T1000 (cell line): ENCODE measurements around the gene TRIOBP.
"Not testable (repeated sequence)": the region's sequence is repeated elsewhere in the genome, so short reads cannot be mapped to it uniquely, and the experiment has no call there.

Experiments used
- DNase-seq: peaks from one replicate; lab custom pipeline; 2025; ENCODE audit warnings: mixed read lengths; lab: John Stamatoyannopoulos, UW

TRIOBP gene

DNA sequence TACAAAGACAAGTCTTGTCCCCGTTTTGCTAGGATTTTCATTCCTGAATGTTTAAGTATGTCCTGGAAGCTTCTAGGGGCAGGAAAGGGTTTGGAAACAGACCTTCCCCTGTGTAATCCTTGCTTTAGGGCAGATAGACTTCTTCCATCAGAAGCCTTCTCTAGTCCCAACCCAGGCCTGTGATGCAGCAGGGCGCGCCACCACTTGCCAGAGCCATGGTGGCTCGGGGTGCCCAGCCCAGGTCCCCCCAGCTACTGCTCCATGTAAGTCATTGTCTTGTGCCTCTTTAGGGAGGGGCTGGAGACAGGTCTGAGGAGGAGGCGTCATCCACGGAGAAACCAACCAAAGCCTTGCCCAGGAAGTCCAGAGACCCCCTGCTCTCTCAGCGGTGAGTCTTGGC is 6.4 kb upstream of the TRIOBP start:
- DNase-seq, result no peak

DNA sequence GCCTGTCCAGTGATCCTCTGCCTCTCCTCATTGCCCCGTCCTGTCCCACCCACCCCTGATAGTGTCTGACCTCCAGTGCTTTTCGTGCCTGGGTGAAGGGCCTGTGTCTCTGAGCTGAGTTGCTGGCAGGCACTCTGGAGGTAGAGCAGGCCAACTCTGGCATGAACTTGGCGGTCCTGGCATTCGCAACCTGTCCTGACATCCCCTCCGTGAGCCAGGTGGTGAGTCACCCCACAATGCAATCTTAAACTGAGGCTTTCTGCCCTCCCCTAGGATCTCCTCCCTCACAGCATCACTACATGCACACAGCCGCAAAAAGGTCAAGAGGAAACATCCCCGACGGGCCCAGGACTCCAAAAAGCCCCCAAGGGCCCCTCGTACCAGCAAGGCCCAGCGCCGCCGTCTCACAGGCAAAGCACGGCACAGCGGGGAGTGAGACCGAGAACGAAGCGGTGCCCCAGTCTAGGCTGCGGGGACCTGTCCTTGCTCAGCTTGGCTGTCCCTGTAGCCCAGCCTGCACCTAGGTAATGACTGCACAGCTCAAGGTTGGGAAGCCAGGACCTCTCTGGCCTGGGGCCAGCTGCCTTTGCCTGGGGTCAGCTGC is 5.8 kb upstream of the TRIOBP start:
- DNase-seq, result no peak

DNA sequence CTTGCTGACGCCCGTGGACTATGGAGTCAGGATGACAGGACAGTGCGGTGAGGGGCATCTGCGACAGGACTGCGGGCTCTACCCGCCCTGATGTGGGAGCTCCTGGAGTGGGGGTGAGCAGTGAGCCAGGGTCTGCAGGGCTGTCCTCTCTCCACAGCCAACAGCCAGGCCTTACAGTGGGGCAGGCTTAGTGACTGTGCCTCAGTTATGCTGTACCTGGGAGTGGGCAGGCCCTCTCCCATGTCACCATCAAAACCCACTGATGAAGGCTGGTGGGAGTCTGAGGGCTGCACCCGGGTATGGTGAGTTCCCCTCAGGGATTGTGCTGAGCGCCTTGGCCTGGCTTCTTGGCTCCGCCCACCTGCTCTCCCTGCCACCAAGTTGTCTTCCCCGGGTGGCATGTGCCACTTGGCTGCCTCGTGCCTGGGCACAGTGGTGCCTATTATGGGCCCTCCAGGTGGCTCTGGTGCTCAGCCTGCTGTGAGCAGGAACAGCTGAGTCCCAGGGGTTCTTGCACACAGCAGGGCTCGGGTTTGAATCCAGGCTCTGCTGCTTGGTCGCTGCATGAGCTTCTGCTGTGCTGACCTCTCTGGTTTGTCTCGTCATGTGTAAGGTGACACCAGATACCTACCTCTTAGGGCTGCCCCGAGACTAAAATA is 4.1 kb upstream of the TRIOBP start:
- DNase-seq, result no peak

DNA sequence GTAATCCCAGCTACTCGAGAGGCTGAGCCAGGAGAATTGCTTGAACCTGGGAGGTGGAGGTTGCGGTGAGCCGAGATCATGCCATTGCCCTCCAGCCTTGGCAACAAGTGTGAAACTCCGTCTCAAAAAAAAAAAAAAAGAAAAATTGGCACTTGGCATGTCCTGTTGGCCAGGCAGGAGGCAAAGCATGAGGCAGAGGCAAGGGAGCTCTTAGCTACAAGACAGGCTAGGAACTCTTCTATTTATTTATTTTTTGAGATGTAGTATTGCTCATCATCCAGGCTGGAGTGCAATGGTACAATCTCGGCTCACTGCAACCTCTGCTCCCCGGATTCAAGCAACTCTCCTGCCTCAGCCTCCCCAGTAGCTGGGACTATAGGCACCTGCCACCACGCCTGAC is 2.7 kb upstream of the TRIOBP start:
- DNase-seq, result not testable (repeated sequence)

DNA sequence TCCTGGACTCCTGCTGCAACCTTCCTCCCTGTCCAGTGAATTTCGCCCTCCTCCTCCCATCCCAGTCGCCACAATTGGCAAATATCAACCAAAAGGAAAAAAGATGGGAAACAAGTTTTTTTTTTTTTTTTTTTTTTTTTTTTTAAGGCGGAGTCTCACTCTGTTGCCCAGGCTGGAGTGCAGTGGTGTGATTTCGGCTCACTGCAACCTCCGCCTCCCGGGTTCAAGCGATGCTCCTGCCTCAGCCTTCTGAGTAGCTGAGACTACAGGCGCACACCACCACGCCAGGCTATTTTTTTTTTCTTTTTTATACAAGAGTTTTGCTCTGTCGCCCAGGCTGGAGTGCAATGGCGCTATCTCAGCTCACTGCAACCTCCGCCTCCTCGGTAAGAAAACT is 590 bp upstream of the TRIOBP start:
- not testable (repeated sequence) for DNase-seq

DNA sequence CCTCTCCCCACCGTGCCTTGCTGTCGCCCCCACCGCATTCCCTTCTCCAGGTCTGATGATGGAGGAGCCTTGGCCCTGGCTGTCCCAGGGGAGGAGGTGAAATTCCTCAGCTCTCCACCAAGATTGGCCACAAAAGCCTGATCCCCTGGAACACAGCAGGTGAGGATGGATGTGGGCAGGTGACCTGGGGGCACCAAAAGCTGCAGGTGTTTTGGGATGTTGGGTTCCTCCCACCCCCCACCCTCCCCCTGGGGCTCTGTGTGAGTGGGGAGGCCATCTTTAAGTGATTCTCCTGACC is 639 bp downstream of the TRIOBP start:
- no peak for DNase-seq

DNA sequence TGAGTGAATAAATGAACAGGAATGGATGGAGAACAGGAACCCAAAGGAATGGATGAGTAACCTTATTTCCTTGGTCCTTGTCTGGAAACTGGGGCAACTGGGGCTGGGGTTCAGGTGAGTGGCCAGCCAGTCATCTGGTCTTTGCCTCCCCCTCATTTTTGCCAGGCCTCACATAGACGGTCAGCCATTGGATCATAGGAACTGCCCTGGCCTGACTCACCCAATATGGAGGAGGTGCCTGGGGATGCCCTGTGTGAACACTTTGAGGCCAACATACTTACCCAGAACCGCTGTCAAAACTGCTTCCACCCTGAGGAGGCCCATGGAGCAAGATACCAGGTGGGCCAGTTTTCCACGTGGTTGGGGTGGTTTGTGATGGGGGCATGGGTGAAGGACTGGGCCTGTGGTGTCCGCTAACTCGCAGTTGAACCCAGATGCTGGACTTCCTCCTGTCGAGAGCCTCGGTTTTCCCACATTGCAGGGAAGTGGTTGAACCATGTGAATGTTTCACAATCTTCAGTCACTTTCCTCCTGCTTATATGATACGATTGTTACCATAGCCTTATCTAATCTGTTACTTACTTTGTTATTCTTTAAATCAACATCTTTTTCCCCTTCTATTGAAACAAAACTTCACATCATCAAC is 4.4 kb downstream of the TRIOBP start:
- DNase-seq, result no peak

DNA sequence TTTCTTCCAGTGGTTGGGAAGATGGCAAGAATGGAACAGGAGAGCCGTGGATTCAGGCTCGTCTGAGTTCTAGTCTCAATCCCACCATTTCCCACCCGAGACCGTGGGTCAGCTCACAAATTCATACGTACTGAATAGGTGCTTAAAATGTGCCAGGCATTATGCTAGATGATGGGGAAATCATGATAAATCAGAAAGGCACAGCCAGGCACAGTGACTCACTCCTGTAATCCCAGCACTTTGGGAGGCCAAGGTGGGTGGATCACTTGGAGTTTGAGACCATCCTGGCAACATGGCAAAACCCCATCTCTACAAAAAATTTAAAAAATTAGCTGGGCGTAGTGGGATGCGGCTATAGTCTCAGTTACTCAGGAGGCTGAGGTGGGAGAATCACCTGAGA is 7.1 kb downstream of the TRIOBP start:
- DNase-seq, result no peak

DNA sequence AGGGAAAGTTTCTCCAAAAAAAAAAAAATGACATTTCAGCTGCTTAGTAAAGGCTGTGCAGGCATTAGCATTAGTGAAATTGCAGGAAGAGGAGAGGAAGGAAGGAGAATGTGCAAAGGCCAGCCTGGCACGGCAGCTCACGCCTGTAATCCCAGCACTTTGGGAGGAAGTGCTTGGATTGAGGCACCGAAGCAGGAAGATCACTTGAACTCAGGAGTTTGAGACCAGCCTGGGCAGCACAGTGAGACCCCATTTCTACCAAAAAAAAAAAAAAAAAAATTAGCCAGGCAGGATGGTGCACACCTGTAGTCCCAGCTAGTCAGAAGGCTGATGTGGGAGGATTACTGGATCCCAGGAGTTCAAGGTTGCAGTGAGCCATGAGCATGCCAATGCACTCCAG is 7.8 kb downstream of the TRIOBP start:
- DNase-seq, result no peak

DNA sequence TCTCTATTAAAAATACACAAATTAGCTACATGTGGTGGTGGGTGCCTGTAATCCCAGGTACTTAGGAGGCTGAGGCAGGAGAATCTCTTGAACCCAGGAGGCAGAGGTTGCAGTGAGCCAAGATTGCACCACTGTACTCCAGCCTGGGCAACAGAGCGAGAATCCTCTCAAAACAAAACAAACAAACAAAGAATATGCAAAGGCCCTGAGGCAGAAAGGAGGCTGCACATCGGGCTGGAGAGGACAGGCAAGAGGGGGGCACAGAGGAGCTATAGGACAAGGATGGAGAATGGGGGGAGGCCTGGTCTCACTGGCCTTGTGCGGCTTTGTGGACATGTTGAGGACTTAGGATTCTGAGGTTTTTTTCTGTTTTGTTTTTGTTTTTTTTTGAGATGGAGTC is 8.4 kb downstream of the TRIOBP start:
- DNase-seq, result no peak

DNA sequence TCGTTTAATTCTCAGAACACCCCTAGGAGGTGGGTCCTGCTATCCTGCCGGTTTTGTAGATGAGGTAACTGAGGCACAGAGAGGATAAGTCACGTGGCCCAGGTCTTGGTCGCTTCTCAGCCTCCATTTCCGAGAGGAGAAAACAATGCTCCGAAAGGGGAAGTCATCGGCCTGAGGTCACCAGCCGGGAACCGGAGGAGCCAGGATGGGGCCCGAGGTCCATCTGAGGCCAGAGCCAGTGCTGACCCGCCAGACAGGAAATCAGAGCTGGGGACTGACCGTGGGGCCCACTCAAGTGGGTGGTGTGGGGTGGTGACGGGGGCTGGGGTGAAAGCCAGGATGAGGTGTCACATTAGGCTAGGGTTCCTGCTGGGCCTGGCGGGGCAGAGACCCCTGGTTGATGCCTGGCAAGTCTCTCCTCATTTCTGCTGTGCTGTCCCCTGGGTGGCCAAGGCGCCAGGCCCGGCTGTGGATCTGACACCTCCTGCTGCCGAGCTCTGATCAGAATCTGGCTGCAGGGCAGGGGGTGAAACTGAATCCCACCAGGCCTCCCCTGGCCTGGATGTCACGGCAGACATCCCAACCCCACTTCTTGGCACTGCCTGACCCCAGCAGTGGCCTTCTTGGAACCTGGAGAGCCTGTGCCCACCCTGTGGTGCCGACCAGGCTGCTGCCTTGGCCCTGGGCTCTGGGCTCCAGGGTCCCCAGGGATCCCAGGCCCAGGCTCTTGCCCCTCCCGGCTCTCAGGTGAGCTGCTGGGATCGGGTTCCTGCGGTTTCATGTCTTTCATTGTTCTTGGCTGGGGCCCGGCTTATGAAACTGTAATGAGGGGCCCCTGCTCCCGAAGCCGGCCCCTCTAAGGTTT is 12.0 kb downstream of the TRIOBP start:
- no peak for DNase-seq

DNA sequence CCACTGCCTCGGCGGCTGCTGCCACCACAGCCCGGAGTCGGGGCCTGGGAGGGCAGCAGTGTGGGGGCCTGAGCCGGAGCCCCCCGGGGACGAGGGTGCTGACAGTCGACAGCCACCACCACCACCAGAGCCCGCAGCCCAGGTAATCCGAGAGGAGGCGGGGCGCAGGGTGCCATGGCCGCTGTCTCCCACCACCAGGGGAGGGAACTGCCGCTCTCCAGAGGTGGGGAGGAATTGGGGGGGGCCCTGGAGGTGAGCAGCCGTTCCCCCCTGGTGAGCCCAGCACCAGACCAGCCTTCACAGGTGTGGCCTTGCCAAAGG is 12.6 kb downstream of the TRIOBP start:
- no peak for DNase-seq

DNA sequence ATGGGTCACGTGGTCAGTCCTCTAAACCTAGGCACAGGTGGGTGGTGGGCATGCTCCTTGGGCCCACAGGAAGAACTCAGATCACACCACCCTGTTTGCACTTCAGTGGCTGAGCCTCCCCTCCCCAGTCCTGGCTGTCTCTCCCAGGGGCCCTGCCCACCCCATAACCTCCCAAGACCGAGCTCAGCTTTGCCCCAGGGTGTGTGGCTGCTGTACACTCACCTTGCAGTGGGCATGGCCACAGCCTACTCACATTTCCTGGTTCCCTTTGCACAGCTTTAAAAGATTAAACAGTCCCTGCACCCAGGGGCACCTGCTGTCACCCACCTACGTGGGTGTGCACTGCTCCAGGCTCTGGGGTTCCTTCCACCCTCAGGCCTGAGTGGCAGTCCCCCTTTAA is 13.8 kb downstream of the TRIOBP start:
- DNase-seq, result no peak

DNA sequence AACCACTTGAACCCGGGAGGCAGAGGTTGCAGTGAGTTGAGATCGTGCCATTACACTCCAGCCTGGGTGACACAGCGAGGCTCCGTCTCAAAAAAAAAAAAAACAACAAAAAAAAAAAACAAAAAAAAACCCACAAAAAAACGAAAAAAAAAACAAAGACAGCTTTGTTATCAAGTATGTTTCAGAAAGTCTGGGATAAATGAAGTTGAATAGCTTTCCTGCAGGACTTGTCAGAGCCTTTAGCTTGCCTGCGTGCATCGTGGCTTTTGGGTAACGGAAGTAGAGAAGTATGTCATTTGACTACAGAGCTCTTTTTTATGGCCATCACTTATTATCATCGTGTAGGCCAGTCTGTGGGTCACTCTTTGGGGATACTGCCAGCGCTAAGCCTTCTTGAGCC is 14.6 kb downstream of the TRIOBP start:
- no peak for DNase-seq

DNA sequence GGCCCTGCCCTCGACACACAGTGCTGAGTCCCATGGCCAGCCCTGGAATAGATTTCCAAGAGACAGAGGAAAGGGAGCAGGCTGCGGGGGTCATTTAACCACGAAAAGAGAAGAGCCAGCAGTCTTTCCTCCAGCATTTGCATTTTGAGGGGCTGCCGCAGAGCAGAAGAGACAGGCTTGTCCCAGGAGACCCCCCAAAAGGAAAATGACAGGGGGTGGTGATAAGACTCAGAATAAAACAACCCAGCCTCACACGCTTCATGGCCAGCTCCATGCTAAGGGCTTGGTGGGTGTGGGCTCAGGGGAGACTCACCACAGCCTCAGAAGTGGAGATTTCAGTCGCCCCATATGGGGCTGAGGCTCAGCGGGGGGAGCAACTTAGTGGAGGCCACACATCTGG is 16.9 kb downstream of the TRIOBP start:
- DNase-seq, result no peak

DNA sequence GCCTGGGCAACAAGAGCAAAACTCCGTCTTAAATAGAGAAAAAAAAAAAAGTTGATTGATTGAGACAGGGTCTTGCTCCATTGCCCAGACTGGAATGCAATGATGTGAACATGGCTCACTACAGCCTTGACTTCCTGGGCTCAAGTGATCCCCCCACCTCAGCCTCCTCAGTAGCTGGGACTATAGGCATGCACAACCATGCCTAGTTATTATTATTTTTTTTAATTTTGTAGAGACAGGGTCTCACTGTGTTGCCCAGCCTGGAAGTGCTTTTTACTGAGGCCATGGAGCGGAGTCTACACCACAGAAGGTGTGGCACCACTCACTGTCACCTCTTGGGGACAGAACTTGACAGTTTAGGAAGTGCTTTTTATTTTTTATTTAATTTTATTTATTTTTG is 17.8 kb downstream of the TRIOBP start:
- DNase-seq, result no peak

DNA sequence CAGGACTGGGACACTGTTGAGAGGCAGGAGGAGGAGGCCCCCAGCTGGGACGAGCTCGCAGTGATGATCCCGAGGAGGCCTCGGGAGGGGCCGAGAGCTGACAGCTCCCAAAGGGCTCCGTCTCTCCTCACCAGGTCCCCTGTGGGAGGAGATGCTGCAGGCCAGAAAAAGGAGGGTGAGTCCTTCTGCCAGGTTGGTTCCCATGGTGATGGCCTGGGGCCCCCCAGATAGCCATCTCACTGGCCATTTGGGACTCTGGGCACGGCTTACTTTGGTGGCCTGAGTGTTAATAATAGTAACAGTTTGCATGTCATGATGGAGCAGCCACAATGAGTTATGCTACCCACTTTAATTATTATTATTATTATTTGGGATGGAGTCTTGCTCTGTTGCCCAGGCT is 18.9 kb downstream of the TRIOBP start:
- DNase-seq, result no peak

DNA sequence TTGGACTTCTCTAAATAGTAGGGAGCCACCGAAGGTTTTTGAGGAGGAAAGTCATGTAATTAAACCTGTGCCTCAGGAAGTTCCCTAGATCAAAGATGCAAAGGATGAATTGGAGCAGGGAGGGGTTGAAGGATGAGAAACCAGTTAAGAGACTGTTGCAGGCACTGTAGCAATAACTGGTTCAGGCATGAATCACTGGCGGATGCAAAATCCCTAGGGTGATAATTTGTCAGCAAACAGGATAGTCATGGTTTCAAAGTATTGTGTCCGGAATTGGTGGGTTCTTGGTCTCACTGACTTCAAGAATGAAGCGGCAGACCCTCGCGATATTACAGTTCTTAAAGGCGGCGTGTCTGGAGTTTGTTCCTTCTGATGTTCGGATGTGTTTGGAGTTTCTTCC is 19.9 kb downstream of the TRIOBP start:
- peak; percentile 70 for DNase-seq

DNA sequence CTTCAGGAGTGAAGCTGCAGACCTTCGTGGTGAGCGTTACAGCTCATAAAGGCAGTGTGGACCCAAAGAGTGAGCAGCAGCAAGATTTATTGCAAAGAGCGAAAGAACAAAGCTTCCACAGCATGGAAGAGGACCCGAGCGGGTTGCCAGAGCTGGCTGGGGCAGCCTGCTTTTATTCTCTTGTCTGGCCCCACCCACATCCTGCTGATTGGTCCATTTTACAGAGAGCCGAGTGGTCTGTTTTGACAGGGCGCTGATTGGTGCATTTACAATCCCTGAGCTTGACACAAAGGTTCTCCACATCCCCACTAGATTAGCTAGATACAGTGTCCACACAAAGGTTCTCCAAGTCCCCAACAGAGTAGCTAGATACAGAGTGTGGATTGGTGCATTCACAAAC is 20.4 kb downstream of the TRIOBP start:
- DNase-seq, result peak; percentile 70

DNA sequence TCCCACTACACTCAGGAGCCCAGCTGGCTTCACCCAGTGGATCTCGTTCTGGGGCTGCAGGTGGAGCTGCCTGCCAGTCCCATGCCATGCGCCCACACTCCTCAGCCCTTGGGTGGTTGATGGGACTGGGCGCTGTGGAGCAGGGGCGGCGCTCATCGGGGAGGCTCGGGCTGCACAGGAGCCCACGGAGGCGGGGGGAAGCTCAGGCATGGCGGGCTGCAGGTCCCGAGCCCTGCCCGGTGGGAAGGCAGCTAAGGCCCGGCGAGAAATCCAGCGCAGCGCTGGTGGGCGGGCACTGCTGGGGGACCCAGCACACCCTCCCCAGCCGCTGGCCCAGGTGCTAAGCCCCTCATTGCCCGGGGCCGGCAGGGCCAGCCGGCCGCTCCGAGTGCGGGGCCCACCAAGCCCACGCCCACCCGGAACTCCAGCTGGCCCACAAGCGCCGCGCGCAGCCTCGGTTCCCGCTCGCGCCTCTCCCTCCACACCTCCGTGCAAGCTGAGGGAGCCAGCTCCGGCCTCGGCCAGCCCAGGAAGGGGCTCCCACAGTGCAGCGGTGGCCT is 21.0 kb downstream of the TRIOBP start:
- DNase-seq, result not testable (repeated sequence)

DNA sequence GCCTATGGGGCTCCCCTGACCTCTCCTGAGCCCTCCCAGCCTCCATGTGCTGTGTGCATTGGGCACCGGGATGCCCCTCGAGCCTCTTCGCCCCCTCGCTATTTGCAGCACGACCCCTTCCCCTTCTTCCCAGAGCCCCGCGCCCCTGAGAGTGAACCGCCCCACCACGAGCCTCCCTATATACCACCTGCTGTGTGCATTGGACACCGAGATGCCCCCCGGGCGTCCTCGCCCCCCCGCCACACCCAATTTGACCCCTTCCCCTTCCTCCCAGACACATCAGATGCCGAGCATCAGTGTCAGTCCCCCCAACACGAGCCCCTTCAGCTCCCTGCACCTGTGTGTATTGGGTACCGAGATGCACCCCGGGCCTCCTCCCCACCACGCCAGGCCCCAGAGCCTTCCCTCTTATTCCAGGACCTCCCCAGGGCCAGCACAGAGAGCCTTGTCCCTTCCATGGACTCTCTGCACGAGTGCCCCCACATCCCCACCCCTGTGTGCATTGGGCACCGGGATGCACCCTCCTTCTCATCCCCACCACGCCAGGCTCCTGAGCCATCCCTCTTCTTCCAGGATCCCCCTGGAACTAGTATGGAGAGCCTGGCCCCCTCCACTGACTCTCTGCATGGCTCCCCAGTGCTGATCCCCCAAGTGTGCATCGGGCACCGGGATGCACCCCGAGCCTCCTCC is 28.8 kb downstream of the TRIOBP start:
- no peak for DNase-seq

DNA sequence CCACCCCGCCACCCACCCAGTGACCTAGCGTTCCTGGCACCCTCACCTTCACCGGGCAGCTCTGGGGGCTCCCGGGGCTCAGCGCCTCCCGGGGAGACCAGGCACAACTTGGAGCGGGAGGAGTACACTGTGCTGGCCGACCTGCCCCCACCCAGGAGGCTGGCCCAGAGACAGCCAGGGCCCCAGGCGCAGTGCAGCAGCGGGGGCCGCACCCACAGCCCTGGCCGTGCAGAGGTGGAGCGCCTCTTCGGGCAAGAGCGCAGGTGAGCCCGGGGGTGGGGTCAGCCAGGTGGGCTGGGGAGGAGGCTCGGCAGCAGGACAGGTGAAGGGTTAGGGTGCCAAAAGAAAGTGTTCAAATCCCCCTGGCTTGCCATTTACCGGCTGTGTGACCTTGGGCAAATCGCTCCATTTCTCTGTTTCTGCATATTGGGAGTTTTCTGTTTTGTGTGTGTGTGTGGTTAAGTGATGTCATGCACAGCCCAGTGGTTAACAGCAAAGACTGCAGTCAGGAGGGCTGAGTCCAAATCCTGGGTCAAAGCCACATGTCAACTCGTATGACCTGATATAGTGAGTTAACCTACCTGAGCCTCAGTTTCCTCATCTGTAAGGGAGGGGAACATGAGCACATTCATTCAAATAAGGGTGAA is 29.5 kb downstream of the TRIOBP start:
- DNase-seq, result no peak
